Sigmoid colon (tissue), 7 donors: ENCODE results near the gene SNAP29. TPM values are rescaled to one million over a fixed set of nuclear protein-coding genes. Genes with fewer than 3 reads are reported as not detected.

ENCODE experiments used
- DNase-seq: peaks from one replicate; pipeline ENCODE4 v3.0.0-alpha.2; 2019
- H3K27ac ChIP-seq, 4 donors: fragments of 200-600 bp; sonication (generic); one replicate each; pipeline ENCODE4 v1.5.1; 2016 to 2019; ENCODE audit warnings: mild to moderate bottlenecking in 1 of 4
- H3K27me3 ChIP-seq, 3 donors: fragments of 200-600 bp; sonication (generic); one replicate each; pipeline ENCODE4 v1.5.1; 2019; ENCODE audit warnings: mild to moderate bottlenecking in 1 of 3
- H3K36me3 ChIP-seq, 4 donors: fragments of 200-600 bp; sonication (generic); one replicate each; pipeline ENCODE4 v1.5.1; 2016 to 2019
- H3K4me1 ChIP-seq, 4 donors: fragments of 200-600 bp; sonication (generic); one replicate each; pipeline ENCODE4 v1.5.1; 2017 to 2019
- H3K4me3 ChIP-seq, 4 donors: fragments of 200-600 bp; sonication (generic); one replicate each; pipeline ENCODE4 v1.5.1; 2017 to 2019; ENCODE audit warnings: mild to moderate bottlenecking in 2 of 4, moderate library complexity in 1 of 4
- H3K9me3 ChIP-seq, 4 donors: fragments of 200-600 bp in 3 of 4; sonication (generic) in 3 of 4; one replicate each; pipeline versions ENCODE4 v1.5.1 to v1.6.1; 2013 to 2019
- CTCF ChIP-seq, 4 experiments: fragments of 450-650 bp in 3 of 4; fragments of 200-600 bp in 1 of 4; IDR thresholded peaks; one replicate each; pipeline ENCODE4 v1.5.1; 2016 to 2019; ENCODE audit warnings: antibody characterized with exemption in 4 of 4, mild to moderate bottlenecking in 3 of 4, moderate library complexity in 2 of 4
- EP300 ChIP-seq, 4 donors: sonication (generic); formaldehyde crosslinking; IDR thresholded peaks; one replicate each; pipeline ENCODE4 v1.6.1; 2017; ENCODE audit warnings: antibody characterized with exemption in 4 of 4
- POLR2A ChIP-seq, 2 donors: fragments of 450-650 bp; IDR thresholded peaks; one replicate each; pipeline ENCODE4 v1.6.1; 2016; ENCODE audit warnings: antibody characterized with exemption in 2 of 2, mild to moderate bottlenecking in 2 of 2, moderate library complexity in 2 of 2
- POLR2AphosphoS5 ChIP-seq, 4 donors: sonication (generic); formaldehyde crosslinking; IDR thresholded peaks; one replicate each; pipeline ENCODE4 v1.6.1; 2017; ENCODE audit warnings: antibody characterized with exemption in 4 of 4
- WGBS, 2 donors: extraction: QIAGEN DNeasy Blood & Tissue Kit; methylation state at CpG; one replicate each; pipeline ENCODE4 v1.1.7; 2013; 5-methylcytosine and 5-hydroxymethylcytosine counted together
- intact Hi-C: fragments of 100-400 bp; cut with DNase I; formaldehyde crosslinking; loops from one replicate; pipeline ENCODE4 v1.15.1; 2023
- polyA plus RNA-seq, 3 donors: library from polyadenylated mRNA; stranded (reverse); fragments of 200-250 nt; gene quantifications; one replicate each; pipeline ENCODE4 v1.2.3, GENCODE V29; 2013
- total RNA-seq, 4 donors: library from RNA; depleted of rRNA; stranded (reverse); fragments of >200 nt; gene quantifications; one replicate each; pipeline ENCODE4 v1.1.0, GENCODE V29; 2016
- donor health status: healthy with polysubstance abuse.
- donor health status: Bipolar disorder and iron deficiency.
- donor health status: healthy.

SNAP29 gene
- total and polyA plus RNA-seq, 7 donors: 16.2 to 25.5 (median 20.6) TPM

GRCh38 chr22:20877715-20878114, 18.9 kb downstream of the SNAP29 start:
- WGBS, 2 donors: 94 to 98% methylated on average over 3 of the region's 3 CpGs
- no peak for DNase-seq
- Histone ChIP-seq H3K4me3 (no peak overlapping the region), H3K9me3 (no peaks in the 10 kb centered on the region), H3K27ac (no peak overlapping the region), H3K36me3 (peaks cover 0 to 65% (median 23%) of the 10 kb centered on the region in 4 donors), H3K27me3 (no peaks in the 10 kb centered on the region), H3K4me1 (no peaks in the 10 kb centered on the region)
- TF ChIP-seq EP300 (IDR thresholded peaks at IDR 0.05): no peak
- no peak for TF ChIP-seq POLR2A (IDR thresholded peaks at IDR 0.05)
- TF ChIP-seq POLR2AphosphoS5 (IDR thresholded peaks at IDR 0.05): no peak
- no peak for TF ChIP-seq CTCF (IDR thresholded peaks at IDR 0.05)
- intact Hi-C loops: no loop called here

- no peak for TF ChIP-seq POLR2A (IDR thresholded peaks at IDR 0.05)
- TF ChIP-seq CTCF (IDR thresholded peaks at IDR 0.05): no peak
- no peak for TF ChIP-seq EP300 (IDR thresholded peaks at IDR 0.05)
- TF ChIP-seq POLR2AphosphoS5 (IDR thresholded peaks at IDR 0.05): no peak
- Histone ChIP-seq H3K27me3 (no peaks in the 10 kb centered on the region), H3K27ac (no peak overlapping the region), H3K36me3 (peaks cover 9 to 67% (median 29%) of the 10 kb centered on the region in 4 donors), H3K9me3 (no peaks in the 10 kb centered on the region), H3K4me3 (no peak overlapping the region), H3K4me1 (peaks cover 0 to 7% (median 4%) of the 10 kb centered on the region in 4 donors)
- 67 to 87% methylated on average over 5 of the region's 5 CpGs for WGBS, 2 donors
- intact Hi-C loops: loop anchor here (10.0 kb wide), 1 partner anchor 124 kb away; the partner anchor contains the start of gene THAP7
- DNase-seq: no peak
Observed at GRCh38 chr22:20881231-20881630, 22.4 kb downstream of the SNAP29 start.

DNA sequence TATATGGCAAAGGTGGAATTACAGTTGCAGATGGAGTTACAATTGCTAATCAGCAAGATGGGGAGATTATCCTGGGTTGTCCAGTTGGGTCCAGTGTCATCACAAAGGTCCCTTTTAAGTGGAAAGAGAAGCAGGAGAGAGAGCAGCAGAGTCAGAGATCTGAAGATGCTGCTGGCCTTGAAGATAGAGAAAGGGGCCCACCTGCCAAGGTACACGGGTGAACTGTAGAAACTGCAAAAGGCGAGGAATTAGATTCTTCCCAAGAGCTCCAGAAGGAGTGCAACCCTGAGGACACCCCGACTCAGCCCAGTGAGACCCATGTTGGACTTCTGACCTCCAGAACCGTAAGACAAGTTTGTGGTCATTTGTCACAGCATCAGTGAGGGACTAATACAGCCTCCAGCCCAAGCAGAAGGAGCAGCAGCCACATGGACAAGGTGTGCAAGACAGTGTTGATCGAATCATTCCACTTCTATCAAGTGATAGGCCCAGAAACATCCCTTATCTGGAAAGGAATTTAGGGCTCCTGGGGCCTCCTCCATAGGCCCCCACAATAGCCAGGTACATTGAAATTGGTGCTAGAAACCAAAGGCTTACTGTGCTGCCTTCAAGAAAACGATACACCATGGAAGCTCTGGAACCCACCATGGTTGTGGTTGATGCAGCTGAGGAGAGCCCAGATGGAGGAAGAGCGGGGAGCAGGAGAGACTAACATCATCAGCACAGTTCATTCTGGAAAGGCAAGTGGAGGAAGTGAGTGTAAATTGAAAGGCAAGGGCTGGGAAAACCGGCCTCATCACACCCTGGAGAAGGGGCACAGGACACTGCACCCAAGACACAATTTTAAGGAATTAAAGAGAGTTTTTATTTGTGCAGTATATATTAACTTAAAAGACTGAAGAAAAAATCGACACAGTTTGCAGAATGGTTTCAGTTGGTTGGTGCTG, 23.3 kb downstream of the SNAP29 start:
- intact Hi-C loops: loop anchor here (10.0 kb wide), 1 partner anchor 123 kb away; the partner anchor contains the start of gene THAP7
- Histone ChIP-seq H3K4me3 (no peak overlapping the region), H3K9me3 (no peaks in the 10 kb centered on the region), H3K27me3 (no peaks in the 10 kb centered on the region), H3K4me1 (peaks cover 0 to 7% (median 4%) of the 10 kb centered on the region in 4 donors), H3K36me3 (peaks cover 9 to 62% (median 29%) of the 10 kb centered on the region in 4 donors), H3K27ac (no peak overlapping the region)
- no peak for DNase-seq
- 90 to 94% methylated on average over 9 of the region's 9 CpGs for WGBS, 2 donors
- TF ChIP-seq EP300 (IDR thresholded peaks at IDR 0.05) (no peak), POLR2A (IDR thresholded peaks at IDR 0.05) (no peak), POLR2AphosphoS5 (IDR thresholded peaks at IDR 0.05) (no peak), CTCF (IDR thresholded peaks at IDR 0.05) (no peak)

DNA sequence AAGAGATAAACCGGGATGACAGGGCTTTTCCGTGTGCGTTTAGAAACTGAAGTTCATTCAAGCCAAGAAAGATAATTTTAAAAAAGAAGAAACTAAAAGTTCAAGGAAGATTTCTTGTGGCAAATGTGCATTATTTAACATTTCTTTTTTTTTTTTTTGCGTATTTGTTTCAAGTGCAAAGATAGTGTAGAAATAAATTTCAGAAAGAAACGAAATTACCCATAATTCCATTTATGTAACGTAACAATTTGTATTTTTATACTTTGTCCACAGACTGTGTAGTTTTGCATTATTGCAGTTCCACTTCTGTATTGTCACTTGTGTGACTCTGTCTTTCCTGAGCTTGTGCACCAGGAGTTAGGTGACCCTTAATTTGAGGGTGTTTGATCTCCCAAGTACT, 24.0 kb downstream of the SNAP29 start:
- H3K27me3 ChIP-seq: no peaks in the 10 kb centered on the region
- H3K27ac ChIP-seq: no peak overlapping the region
- DNase-seq: no peak
- H3K4me1 ChIP-seq: peaks cover 0 to 7% (median 4%) of the 10 kb centered on the region in 4 donors
- peaks cover 9 to 62% (median 31%) of the 10 kb centered on the region in 4 donors for H3K36me3 ChIP-seq
- H3K4me3 ChIP-seq: no peak overlapping the region
- 93 to 94% methylated on average over 6 of the region's 6 CpGs for WGBS, 2 donors
- no peaks in the 10 kb centered on the region for H3K9me3 ChIP-seq
- TF ChIP-seq POLR2A (IDR thresholded peaks at IDR 0.05) (no peak), EP300 (IDR thresholded peaks at IDR 0.05) (no peak), POLR2AphosphoS5 (IDR thresholded peaks at IDR 0.05) (no peak), CTCF (IDR thresholded peaks at IDR 0.05) (no peak)
- intact Hi-C loops: loop anchor here (10.0 kb wide), 1 partner anchor 122 kb away; the partner anchor contains the start of gene THAP7
